22Rv1 (cell line): Measurements from ENCODE around the gene SH3RF3.

Source experiments
- ZFX ChIP-seq: fragments of 450-650 bp; IDR thresholded peaks from 2 replicates; pipeline ENCODE4 v1.6.1; 2017; ENCODE audit warnings: antibody characterized with exemption, borderline replicate concordance
- TF ChIP-seq, protein P1 (sequence below): fragments of 450-650 bp; IDR thresholded peaks from 2 replicates; pipeline ENCODE4 v1.5.1; 2017; ENCODE audit warnings: mild to moderate bottlenecking

DNA sequence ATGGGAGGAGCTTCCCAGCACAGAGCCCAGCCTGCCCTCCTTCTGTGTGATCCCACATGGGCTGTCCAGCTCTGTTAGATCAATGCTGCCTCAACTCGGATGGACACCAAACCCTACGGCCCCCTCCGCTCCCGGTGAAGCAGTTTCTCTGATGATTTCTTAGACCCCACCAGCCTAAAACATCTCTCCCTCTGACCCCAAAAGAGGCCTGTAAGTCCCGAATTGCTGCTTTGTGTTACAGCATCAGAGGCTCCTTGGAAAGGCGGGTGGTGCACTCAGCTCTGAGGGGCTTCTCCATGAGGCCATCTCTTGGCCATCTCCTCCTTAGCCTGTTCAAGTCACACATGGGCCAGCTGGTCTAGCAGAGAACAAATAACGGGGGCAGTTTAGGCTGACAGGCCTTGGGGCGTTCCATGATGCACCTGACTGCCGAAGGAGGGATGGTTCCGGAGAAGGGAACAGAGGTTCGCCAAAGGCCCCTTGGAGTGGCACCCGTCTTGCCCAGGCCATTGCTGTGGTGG, 240.7 kb downstream of the SH3RF3 start:
- TF ChIP-seq, protein P1, sequence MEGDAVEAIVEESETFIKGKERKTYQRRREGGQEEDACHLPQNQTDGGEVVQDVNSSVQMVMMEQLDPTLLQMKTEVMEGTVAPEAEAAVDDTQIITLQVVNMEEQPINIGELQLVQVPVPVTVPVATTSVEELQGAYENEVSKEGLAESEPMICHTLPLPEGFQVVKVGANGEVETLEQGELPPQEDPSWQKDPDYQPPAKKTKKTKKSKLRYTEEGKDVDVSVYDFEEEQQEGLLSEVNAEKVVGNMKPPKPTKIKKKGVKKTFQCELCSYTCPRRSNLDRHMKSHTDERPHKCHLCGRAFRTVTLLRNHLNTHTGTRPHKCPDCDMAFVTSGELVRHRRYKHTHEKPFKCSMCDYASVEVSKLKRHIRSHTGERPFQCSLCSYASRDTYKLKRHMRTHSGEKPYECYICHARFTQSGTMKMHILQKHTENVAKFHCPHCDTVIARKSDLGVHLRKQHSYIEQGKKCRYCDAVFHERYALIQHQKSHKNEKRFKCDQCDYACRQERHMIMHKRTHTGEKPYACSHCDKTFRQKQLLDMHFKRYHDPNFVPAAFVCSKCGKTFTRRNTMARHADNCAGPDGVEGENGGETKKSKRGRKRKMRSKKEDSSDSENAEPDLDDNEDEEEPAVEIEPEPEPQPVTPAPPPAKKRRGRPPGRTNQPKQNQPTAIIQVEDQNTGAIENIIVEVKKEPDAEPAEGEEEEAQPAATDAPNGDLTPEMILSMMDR = no peak
- no peak for TF ChIP-seq ZFX
